ENCODE results near the gene PRR5.

Gene PRR5

DNA sequence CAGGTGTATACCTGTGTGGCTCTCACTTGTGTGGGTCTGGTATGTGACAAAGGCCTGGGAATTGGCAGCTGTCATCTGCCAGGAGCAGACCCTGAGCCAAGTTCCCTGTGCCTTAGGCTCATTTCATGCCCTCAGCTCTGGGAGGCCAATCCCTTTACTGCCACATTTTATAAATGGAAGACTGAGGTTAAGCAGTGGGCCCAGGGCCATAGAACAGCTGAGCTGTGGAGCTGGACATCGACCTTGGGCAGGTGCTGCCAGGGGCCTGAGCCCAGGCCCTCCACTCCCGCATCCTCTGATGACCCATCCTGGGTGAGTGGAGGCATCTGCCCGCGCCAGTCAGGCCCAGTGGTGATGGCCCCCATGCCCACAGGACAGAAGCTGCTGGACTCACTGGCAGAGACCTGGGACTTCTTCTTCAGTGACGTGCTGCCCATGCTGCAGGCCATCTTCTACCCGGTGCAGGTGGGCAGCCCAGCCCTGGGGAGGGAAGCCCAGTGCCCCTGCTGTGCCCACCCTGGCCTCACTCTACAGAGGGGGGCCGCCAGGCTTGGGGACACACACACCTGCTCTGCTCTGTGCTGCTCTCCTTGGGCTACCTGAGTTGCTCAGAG is 29.5 kb downstream of the PRR5 start:
- H3K4me3 ChIP-seq: no peak overlapping the region
- H3K4me2 ChIP-seq: no peak overlapping the region; the same call in 1 of the 2 replicates
- peaks cover 99% of the 10 kb centered on the region for H4K20me1 ChIP-seq
- H3K9me3 ChIP-seq: no peaks in the 10 kb centered on the region
- no peak for TF ChIP-seq Cebpa-rat (IDR thresholded peaks at IDR 0.05)
- H3K4me1 ChIP-seq: peaks cover 79% of the 10 kb centered on the region
- H3K27me3 ChIP-seq: no peaks in the 10 kb centered on the region
- peaks cover 41% of the 10 kb centered on the region for H3K36me3 ChIP-seq
- H3K27ac ChIP-seq: no peak overlapping the region
- no peak overlapping the region for H3K9ac ChIP-seq

DNA sequence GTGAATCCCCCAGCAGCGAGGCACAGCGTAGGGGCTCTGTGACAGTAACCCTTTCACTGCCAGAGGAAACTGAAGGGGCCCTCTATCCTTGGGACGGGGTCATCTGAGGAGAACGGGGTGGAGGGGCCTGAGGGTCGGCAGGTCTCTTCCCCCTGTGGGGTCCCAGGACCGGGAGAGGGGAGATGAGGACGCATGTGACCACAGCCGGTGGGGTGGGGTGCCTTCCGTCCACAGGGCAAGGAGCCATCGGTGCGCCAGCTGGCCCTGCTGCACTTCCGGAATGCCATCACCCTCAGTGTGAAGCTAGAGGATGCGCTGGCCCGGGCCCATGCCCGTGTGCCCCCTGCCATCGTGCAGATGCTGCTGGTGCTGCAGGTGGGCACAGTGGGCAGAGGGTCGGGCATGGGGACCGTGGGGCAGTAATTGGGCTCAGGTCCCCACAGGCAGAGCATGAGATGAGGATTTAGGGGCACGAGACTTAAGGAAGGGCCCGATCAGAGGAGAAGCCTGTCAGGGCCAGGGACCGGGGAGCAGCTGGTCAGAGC is 30.1 kb downstream of the PRR5 start:
- Histone ChIP-seq H3K9me3 (no peaks in the 10 kb centered on the region), H4K20me1 (peaks cover 99% of the 10 kb centered on the region), H3K36me3 (peaks cover 35% of the 10 kb centered on the region), H3K27ac (no peak overlapping the region), H3K27me3 (no peaks in the 10 kb centered on the region), H3K4me3 (no peak overlapping the region), H3K4me1 (peaks cover 73% of the 10 kb centered on the region), H3K9ac (no peak overlapping the region), H3K4me2 (no peak overlapping the region)
- no peak for TF ChIP-seq Cebpa-rat (IDR thresholded peaks at IDR 0.05)

DNA sequence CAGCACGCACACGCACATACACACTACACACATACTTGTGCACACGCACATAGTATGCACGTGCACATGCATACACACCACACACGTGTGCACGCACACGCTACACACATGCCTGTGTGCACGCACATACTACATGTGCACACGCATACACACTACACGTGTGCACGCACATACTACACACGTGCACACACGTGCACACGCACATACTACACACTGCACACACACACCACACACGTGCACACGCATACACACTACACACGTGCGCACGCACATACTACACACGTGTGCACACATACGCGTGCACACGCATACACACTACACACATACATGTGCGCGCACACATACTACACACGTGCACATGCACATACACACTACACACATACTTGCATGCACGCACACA is 30.7 kb downstream of the PRR5 start:
- H4K20me1 ChIP-seq: peaks cover 99% of the 10 kb centered on the region
- no peak overlapping the region for H3K27ac ChIP-seq
- H3K4me2 ChIP-seq: no peak overlapping the region
- H3K9ac ChIP-seq: no peak overlapping the region
- H3K36me3 ChIP-seq: peaks cover 29% of the 10 kb centered on the region
- H3K9me3 ChIP-seq: no peaks in the 10 kb centered on the region
- peaks cover 67% of the 10 kb centered on the region for H3K4me1 ChIP-seq
- no peak for TF ChIP-seq Cebpa-rat (IDR thresholded peaks at IDR 0.05)
- H3K27me3 ChIP-seq: no peaks in the 10 kb centered on the region
- H3K4me3 ChIP-seq: no peak overlapping the region

DNA sequence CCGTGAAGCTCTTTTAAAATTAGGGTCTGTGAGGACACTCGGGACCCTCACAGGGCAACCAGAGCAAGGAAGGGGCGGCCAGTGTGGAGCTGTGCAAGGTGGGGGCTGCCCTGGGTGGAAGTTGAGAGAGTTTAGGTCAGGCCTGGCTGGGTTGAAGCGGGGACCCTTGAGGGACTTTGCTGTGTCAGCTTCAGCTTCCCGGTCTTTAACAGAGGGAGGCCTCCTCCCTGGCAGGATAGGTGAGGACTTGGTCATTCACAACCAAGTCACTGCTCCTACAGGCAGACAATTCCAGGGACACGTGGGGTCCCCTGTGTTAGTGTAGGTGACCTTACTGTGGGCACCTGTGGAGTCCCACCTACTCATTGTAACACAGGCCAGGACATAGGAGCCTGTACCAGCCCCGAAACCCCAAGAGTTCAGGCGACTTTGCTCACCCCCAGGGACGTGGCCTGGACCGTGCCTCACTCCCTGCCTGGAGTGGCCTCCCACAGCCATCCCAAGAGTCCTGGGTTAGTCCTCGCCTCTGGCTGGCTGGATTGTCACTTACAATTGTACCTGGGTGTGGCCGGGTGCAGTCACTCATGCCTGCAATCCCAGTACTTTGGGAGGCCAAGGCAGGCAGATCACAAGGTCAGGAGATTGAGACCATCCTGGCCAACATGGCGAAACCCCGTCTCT is 31.6 kb downstream of the PRR5 start:
- no peak overlapping the region for H3K9ac ChIP-seq
- H3K27ac ChIP-seq: no peak overlapping the region
- H4K20me1 ChIP-seq: peaks cover 95% of the 10 kb centered on the region
- H3K36me3 ChIP-seq: peaks cover 23% of the 10 kb centered on the region; the same call in 1 of the 2 replicates
- no peak for TF ChIP-seq Cebpa-rat (IDR thresholded peaks at IDR 0.05)
- H3K9me3 ChIP-seq: no peaks in the 10 kb centered on the region
- H3K4me2 ChIP-seq: no peak overlapping the region
- H3K27me3 ChIP-seq: no peaks in the 10 kb centered on the region
- peaks cover 58% of the 10 kb centered on the region for H3K4me1 ChIP-seq
- no peak overlapping the region for H3K4me3 ChIP-seq

DNA sequence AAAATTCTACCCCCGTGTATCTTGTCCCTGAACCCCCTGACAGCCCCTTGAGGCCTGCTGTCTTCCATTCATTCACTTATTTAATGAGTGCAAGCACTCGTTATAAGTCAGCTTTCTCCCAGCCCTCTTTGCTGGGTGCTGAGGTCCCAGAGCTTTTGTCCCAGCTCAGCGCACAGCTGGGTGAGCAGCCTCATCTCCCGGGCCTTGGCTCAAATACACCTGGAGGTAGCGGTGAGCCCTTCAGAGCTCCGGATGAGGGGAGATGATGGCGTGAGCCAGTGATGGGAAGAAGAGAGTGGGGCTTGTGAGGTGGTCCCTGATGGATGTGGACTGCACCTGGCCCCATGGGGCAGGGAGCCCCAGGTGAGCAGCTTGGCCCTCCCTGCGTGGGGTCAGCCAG is 32.3 kb downstream of the PRR5 start:
- Histone ChIP-seq H3K4me1 (peaks cover 51% of the 10 kb centered on the region), H3K9ac (no peak overlapping the region), H3K4me2 (0 out of 2 replicates have a peak overlapping the region, but pooled peaks have one; percentile 26), H3K9me3 (no peaks in the 10 kb centered on the region), H3K27ac (no peak overlapping the region), H3K36me3 (peaks cover 23% of the 10 kb centered on the region; the same call in 1 of the 2 replicates), H3K27me3 (no peaks in the 10 kb centered on the region), H4K20me1 (peaks cover 93% of the 10 kb centered on the region), H3K4me3 (no peak overlapping the region)
- TF ChIP-seq Cebpa-rat (IDR thresholded peaks at IDR 0.05): no peak

DNA sequence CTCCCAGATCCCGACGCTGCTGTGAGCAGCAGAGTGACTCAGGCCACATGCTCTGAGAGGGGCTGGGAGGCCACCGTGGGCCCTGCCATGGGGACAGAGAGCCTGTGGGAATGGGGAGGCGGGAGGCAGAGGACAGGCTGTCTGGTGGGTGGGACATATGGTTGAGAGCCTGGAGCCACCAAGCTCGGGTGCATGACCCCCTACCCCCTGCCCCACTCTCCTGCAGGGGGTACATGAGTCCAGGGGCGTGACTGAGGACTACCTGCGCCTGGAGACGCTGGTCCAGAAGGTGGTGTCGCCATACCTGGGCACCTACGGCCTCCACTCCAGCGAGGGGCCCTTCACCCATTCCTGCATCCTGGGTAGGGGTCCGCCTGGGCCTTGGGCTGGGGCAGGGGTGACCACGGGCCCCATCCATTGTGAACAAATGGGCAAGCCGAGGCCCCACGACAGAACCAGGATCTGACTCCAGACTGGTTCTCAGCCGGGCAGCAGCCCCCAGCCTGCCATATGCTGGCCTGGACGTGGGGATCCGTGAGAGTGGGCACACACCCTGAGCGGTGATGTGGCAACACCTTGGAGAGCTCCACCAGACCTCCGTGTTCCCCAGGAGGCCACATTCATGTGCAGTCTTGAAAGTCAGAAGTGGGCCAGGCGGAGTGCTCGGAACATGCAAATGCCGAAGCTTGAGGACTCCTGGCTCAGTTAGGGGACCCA is 33.0 kb downstream of the PRR5 start:
- peaks cover 23% of the 10 kb centered on the region; the same call in 1 of the 2 replicates for H3K36me3 ChIP-seq
- no peak overlapping the region for H3K4me3 ChIP-seq
- H3K9me3 ChIP-seq: no peaks in the 10 kb centered on the region
- H3K27me3 ChIP-seq: no peaks in the 10 kb centered on the region
- no peak overlapping the region for H3K9ac ChIP-seq
- H3K4me1 ChIP-seq: peaks cover 44% of the 10 kb centered on the region
- no peak overlapping the region for H3K4me2 ChIP-seq
- no peak for TF ChIP-seq Cebpa-rat (IDR thresholded peaks at IDR 0.05)
- H4K20me1 ChIP-seq: peaks cover 90% of the 10 kb centered on the region
- no peak overlapping the region for H3K27ac ChIP-seq

DNA sequence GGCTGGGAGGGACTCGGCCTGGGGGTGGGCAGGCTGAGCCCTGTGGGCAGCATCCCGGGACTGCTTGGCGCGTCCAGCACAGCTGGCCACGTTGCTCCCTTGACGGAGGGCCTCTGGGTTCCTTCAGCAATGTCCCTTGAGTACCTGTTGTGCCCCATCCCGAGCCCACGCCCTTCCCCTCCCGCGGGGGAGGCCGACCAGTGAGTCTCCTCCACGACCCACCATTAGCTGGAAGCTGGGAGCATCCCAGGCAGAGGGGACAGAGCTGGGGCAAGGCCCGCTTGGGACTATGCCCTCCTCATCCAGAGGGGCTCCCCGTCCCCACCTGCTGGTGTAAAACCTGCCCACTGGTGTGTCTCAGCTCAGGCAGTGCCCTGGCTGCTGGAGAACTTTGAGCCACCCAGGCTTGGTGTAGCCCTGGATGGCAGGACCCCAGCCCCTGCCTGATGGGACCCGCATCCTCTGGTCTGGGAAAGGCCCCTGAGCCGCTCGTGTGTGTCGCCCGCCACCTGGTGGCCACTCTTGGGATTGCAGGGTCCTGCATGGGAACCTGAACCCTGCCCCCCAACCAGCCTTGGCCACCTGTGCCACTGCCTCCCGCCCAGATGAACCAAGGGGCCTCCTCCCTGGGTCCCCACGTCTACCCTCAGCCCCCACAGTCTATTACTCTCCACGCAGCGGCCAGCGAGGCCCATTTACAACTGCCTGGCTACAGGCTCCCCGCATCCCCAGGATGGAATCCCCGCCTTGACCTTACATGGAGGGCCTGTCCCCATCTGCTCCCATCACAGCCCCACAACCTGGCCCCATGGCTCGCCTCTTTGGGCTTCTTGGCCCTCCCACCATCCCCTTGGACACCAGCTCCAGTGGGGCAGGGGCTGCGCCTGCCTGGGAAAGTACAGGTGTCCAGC is 33.8 kb downstream of the PRR5 start:
- peaks cover 36% of the 10 kb centered on the region for H3K4me1 ChIP-seq
- H3K36me3 ChIP-seq: peaks cover 18% of the 10 kb centered on the region; the same call in 1 of the 2 replicates
- no peak overlapping the region for H3K27ac ChIP-seq
- peak overlapping the region; percentile 17; the same call in 1 of the 2 replicates for H3K4me2 ChIP-seq
- no peak overlapping the region for H3K4me3 ChIP-seq
- no peak for TF ChIP-seq Cebpa-rat (IDR thresholded peaks at IDR 0.05)
- no peak overlapping the region for H3K9ac ChIP-seq
- no peaks in the 10 kb centered on the region for H3K27me3 ChIP-seq
- H4K20me1 ChIP-seq: peaks cover 86% of the 10 kb centered on the region
- no peaks in the 10 kb centered on the region for H3K9me3 ChIP-seq

DNA sequence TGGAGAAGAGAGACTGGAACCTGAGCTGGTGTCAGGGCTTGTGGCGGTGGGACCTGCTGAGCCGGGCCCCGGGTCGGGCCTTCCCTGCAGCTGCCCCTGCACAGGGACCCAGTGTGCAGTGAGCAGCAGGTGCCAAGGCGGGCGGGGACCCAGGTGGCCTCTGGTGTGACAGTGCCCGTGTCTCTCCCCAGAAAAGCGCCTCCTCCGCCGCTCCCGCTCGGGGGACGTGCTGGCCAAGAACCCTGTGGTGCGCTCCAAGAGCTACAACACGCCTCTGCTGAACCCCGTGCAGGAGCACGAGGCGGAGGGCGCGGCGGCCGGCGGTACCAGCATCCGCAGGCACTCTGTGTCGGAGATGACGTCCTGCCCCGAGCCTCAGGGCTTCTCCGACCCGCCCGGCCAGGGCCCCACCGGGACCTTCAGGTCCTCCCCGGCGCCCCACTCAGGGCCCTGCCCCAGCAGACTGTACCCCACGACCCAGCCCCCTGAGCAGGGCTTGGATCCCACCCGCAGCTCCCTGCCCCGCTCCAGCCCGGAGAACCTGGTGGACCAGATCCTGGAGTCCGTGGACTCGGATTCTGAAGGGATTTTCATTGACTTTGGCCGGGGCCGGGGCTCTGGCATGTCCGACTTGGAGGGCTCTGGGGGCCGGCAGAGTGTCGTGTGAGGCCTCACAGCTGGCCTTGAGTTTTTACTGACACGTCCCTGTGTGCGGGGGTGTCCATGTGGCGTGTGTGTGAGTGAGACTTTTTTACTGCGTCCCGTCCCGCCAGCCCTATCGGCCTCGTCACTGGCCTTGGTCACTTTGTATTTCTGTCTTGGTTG is 34.8 kb downstream of the PRR5 start:
- H3K9ac ChIP-seq: no peak overlapping the region
- H3K4me3 ChIP-seq: no peak overlapping the region
- peaks cover 29% of the 10 kb centered on the region; the same call in 1 of the 2 replicates for H3K4me1 ChIP-seq
- H3K27me3 ChIP-seq: no peaks in the 10 kb centered on the region
- H4K20me1 ChIP-seq: peaks cover 80% of the 10 kb centered on the region
- TF ChIP-seq Cebpa-rat (IDR thresholded peaks at IDR 0.05): no peak
- H3K27ac ChIP-seq: no peak overlapping the region
- H3K36me3 ChIP-seq: peaks cover 8% of the 10 kb centered on the region; the same call in 1 of the 2 replicates
- no peaks in the 10 kb centered on the region for H3K9me3 ChIP-seq
- no peak overlapping the region for H3K4me2 ChIP-seq
